Breast epithelium (tissue), 3 donors: ENCODE data around the gene FAM240A.

Source experiments
- POLR2A ChIP-seq: fragments of 450-650 bp; IDR thresholded peaks from one replicate; pipeline ENCODE4 v1.6.1; 2016; ENCODE audit warnings: antibody characterized with exemption, mild to moderate bottlenecking, moderate library complexity
- TF ChIP-seq, protein P1 (sequence below), 3 donors: fragments of 450-650 bp; IDR thresholded peaks; one replicate each; pipeline ENCODE4 v1.5.1; 2016 to 2017; ENCODE audit warnings: antibody characterized with exemption in 3 of 3, mild to moderate bottlenecking in 3 of 3, moderate library complexity in 3 of 3

DNA sequence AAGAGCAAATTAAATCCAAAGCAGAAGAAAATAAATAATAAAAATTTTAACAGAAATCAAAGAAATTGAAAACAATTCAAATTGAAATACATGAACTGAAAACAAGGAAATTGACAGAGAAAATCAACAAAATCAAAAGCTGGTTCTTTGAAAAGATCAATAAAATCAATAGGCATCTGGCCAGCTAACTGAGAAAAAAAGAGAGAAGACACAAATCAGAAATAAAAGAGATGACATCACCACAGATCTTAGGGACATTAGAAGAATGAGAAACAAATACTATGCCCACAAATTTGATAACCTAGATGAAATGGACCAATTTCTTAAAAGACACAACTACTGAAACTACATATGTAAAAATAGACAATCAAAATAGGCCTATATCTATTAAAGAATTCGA lies 38.8 kb downstream of the FAM240A start:
- TF ChIP-seq, protein P1, sequence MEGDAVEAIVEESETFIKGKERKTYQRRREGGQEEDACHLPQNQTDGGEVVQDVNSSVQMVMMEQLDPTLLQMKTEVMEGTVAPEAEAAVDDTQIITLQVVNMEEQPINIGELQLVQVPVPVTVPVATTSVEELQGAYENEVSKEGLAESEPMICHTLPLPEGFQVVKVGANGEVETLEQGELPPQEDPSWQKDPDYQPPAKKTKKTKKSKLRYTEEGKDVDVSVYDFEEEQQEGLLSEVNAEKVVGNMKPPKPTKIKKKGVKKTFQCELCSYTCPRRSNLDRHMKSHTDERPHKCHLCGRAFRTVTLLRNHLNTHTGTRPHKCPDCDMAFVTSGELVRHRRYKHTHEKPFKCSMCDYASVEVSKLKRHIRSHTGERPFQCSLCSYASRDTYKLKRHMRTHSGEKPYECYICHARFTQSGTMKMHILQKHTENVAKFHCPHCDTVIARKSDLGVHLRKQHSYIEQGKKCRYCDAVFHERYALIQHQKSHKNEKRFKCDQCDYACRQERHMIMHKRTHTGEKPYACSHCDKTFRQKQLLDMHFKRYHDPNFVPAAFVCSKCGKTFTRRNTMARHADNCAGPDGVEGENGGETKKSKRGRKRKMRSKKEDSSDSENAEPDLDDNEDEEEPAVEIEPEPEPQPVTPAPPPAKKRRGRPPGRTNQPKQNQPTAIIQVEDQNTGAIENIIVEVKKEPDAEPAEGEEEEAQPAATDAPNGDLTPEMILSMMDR (IDR thresholded peaks at IDR 0.05), result no peak
- TF ChIP-seq POLR2A, result no peak
